Measurements from ENCODE around the gene SERAC1. TPM values are rescaled to one million over a fixed set of nuclear protein-coding genes. Genes with fewer than 3 reads are reported as not detected.
"Not testable (repeated sequence)": the region's sequence is repeated elsewhere in the genome, so short reads cannot be mapped to it uniquely, and the experiment has no call there.

SERAC1 gene
- total RNA-seq, 1 donor from 2014 or later = 8.0 TPM

- DNase-seq (ENCODE audit: low spot score) = no peak
- intact Hi-C loops (cut with micrococcal nuclease) = loop anchor here (5.0 kb wide), 3 partner anchors 184 to 481 kb away; partner anchors contain the start of gene SYNJ2
- H3K36me3 Mint-ChIP-seq (ENCODE audit: low read depth) = peaks cover 18% of the 10 kb centered on the region
- H3K4me3 Mint-ChIP-seq = no peak overlapping the region
- H3K27me3 Mint-ChIP-seq (ENCODE audit: insufficient read depth) = no peaks in the 10 kb centered on the region
- no peaks in the 10 kb centered on the region for H3K9me3 Mint-ChIP-seq
- peaks cover 44% of the 10 kb centered on the region for H3K4me1 Mint-ChIP-seq (ENCODE audit: low read depth)
- H3K27ac Mint-ChIP-seq = no peak overlapping the region
These were observed 2.1 kb downstream of the SERAC1 start for GRCh38 chr6:158165919-158166416.

GRCh38 chr6:158164579-158165170 is 3.4 kb downstream of the SERAC1 start:
- H3K27me3 Mint-ChIP-seq (ENCODE audit: insufficient read depth) = no peaks in the 10 kb centered on the region
- H3K36me3 Mint-ChIP-seq (ENCODE audit: low read depth) = peaks cover 17% of the 10 kb centered on the region
- peaks cover 50% of the 10 kb centered on the region for H3K4me1 Mint-ChIP-seq (ENCODE audit: low read depth)
- no peaks in the 10 kb centered on the region for H3K9me3 Mint-ChIP-seq
- H3K4me3 Mint-ChIP-seq = no peak overlapping the region
- H3K27ac Mint-ChIP-seq = no peak overlapping the region
- no peak for DNase-seq (ENCODE audit: low spot score)
- intact Hi-C loops (cut with micrococcal nuclease) = loop anchor here (5.0 kb wide), 3 partner anchors 182 to 483 kb away; partner anchors contain the start of gene SYNJ2

- Mint-ChIP-seq H3K27ac (no peak overlapping the region), H3K9me3 (no peaks in the 10 kb centered on the region), H3K27me3 (ENCODE audit: insufficient read depth) (no peaks in the 10 kb centered on the region), H3K36me3 (ENCODE audit: low read depth) (peaks cover 25% of the 10 kb centered on the region), H3K4me1 (ENCODE audit: low read depth) (peaks cover 40% of the 10 kb centered on the region), H3K4me3 (no peak overlapping the region)
- intact Hi-C loops (cut with micrococcal nuclease) = no loop called here
- no peak for DNase-seq (ENCODE audit: low spot score)
These were observed 6.4 kb downstream of the SERAC1 start for GRCh38 chr6:158161566-158162254.

- H3K4me1 Mint-ChIP-seq (ENCODE audit: low read depth) = peaks cover 33% of the 10 kb centered on the region
- H3K4me3 Mint-ChIP-seq = no peak overlapping the region
- H3K27me3 Mint-ChIP-seq (ENCODE audit: insufficient read depth) = no peaks in the 10 kb centered on the region
These were observed 7.0 kb downstream of the SERAC1 start for GRCh38 chr6:158160932-158161539.

DNA sequence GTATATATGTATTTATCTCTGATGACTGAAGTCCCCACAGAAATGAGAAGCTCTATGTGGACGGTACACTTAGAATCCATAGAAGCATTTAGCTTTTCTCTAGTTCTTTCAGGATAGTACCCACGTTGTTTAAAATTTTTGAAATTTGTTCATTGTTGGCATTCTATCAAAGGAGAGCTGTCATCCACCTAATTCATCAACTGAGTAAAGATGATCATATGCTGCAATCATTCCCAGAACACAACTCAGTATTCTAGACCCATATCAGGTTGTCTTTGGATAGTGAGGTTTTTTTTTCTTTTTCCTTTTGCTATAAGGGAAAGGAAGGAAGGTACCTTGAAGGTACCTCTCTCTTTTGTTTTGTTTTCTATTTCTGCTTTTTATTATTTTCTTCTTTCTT is 9.3 kb downstream of the SERAC1 start:
- no peaks in the 10 kb centered on the region for H3K9me3 Mint-ChIP-seq
- H3K27me3 Mint-ChIP-seq (ENCODE audit: insufficient read depth) = no peaks in the 10 kb centered on the region
- no peak overlapping the region for H3K4me3 Mint-ChIP-seq
- peaks cover 19% of the 10 kb centered on the region for H3K4me1 Mint-ChIP-seq (ENCODE audit: low read depth)
- no peak overlapping the region for H3K27ac Mint-ChIP-seq
- H3K36me3 Mint-ChIP-seq (ENCODE audit: low read depth) = peaks cover 22% of the 10 kb centered on the region
- intact Hi-C loops (cut with micrococcal nuclease) = no loop called here
- no peak for DNase-seq (ENCODE audit: low spot score)

More at GRCh38 chr6:158160932-158161539, 7.0 kb downstream of the SERAC1 start:
- no peak overlapping the region for H3K27ac Mint-ChIP-seq
- intact Hi-C loops (cut with micrococcal nuclease) = no loop called here
- peaks cover 27% of the 10 kb centered on the region for H3K36me3 Mint-ChIP-seq (ENCODE audit: low read depth)
- H3K9me3 Mint-ChIP-seq = no peaks in the 10 kb centered on the region
- no peak for DNase-seq (ENCODE audit: low spot score)

GRCh38 chr6:158158123-158158522 is 9.9 kb downstream of the SERAC1 start:
- no peak for DNase-seq (ENCODE audit: low spot score)
- Mint-ChIP-seq H3K4me3 (no peak overlapping the region), H3K36me3 (ENCODE audit: low read depth) (peaks cover 22% of the 10 kb centered on the region), H3K27ac (no peak overlapping the region), H3K27me3 (ENCODE audit: insufficient read depth) (no peaks in the 10 kb centered on the region), H3K9me3 (no peaks in the 10 kb centered on the region), H3K4me1 (ENCODE audit: low read depth) (peaks cover 19% of the 10 kb centered on the region)
- intact Hi-C loops (cut with micrococcal nuclease) = no loop called here

GRCh38 chr6:158157064-158157764 is 10.8 kb downstream of the SERAC1 start:
- DNase-seq (ENCODE audit: low spot score) = no peak
- Mint-ChIP-seq H3K9me3 (no peaks in the 10 kb centered on the region), H3K4me1 (ENCODE audit: low read depth) (peaks cover 13% of the 10 kb centered on the region), H3K36me3 (ENCODE audit: low read depth) (peaks cover 18% of the 10 kb centered on the region), H3K27me3 (ENCODE audit: insufficient read depth) (no peaks in the 10 kb centered on the region), H3K27ac (no peak overlapping the region), H3K4me3 (no peak overlapping the region)
- intact Hi-C loops (cut with micrococcal nuclease) = no loop called here

GRCh38 chr6:158154816-158155215 is 13.2 kb downstream of the SERAC1 start:
- H3K4me3 Mint-ChIP-seq = no peak overlapping the region
- H3K9me3 Mint-ChIP-seq = no peaks in the 10 kb centered on the region
- H3K27me3 Mint-ChIP-seq (ENCODE audit: insufficient read depth) = no peaks in the 10 kb centered on the region
- intact Hi-C loops (cut with micrococcal nuclease) = no loop called here
- H3K27ac Mint-ChIP-seq = no peak overlapping the region
- H3K36me3 Mint-ChIP-seq (ENCODE audit: low read depth) = peaks cover 13% of the 10 kb centered on the region
- H3K4me1 Mint-ChIP-seq (ENCODE audit: low read depth) = no peaks in the 10 kb centered on the region
- no peak for DNase-seq (ENCODE audit: low spot score)

GRCh38 chr6:158153576-158153975 is 14.5 kb downstream of the SERAC1 start:
- Mint-ChIP-seq H3K9me3 (no peaks in the 10 kb centered on the region), H3K27me3 (ENCODE audit: insufficient read depth) (no peaks in the 10 kb centered on the region), H3K4me3 (no peak overlapping the region), H3K36me3 (ENCODE audit: low read depth) (peaks cover 19% of the 10 kb centered on the region), H3K27ac (no peak overlapping the region), H3K4me1 (ENCODE audit: low read depth) (no peaks in the 10 kb centered on the region)
- intact Hi-C loops (cut with micrococcal nuclease) = no loop called here
- DNase-seq (ENCODE audit: low spot score) = no peak

DNA sequence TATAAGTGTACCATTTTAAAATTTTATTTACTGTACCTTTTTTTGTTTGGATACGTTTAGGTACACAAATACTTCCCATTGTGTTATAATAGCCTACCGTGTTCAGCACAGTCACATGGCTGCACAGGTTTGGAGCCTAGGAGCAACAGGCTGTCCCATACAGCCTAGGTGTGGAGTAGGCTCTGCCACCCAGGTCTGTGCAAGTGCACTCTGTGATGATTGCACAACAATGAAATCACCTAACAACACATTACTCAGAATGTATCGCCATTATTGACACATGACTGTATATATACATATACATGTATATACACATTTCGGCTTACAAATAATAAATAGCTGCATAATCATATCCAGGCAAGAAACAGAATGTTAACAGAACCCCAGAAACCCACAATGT is 15.4 kb downstream of the SERAC1 start:
- Mint-ChIP-seq H3K9me3 (no peaks in the 10 kb centered on the region), H3K4me3 (no peak overlapping the region), H3K27me3 (ENCODE audit: insufficient read depth) (no peaks in the 10 kb centered on the region), H3K4me1 (ENCODE audit: low read depth) (no peaks in the 10 kb centered on the region), H3K27ac (no peak overlapping the region), H3K36me3 (ENCODE audit: low read depth) (peaks cover 17% of the 10 kb centered on the region)
- no peak for DNase-seq (ENCODE audit: low spot score)
- intact Hi-C loops (cut with micrococcal nuclease) = no loop called here

DNA sequence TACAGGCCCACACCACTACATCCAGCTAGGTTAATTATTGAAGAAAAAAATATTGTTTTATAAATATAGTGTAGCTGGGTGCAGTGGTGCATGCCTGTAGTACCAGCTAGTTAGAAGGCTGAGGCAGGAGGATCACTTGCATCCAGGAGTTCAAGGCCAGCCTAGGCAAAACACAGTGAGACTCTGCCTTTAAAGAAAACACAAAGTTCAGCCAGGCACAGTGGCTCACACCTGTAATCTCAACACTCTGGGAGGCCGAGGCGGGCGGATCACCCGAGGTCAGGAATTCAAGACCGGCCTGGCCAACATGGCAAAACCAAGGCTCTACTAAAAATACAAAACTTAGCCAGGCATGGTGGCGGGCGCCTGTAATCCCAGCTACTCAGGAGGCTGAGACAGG is 16.0 kb downstream of the SERAC1 start:
- intact Hi-C loops (cut with micrococcal nuclease) = not testable (repeated sequence)

DNA sequence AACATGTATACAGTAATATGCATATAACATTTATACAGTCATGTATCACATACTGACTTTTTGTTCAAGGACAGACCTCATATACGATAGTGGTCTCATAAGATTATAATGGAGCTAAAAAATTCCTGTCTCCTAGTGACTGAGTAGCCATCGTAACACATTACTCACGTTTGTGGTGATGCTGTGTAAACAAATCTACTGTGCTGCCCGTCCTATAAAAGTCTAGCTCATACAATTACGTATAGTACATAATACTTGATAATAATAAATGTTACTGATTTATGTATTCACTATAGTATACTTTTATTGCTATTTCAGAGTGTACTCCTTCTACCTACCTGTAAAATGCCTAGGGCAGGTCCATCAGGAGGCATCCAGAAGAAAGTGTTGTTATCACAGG is 17.4 kb downstream of the SERAC1 start:
- intact Hi-C loops (cut with micrococcal nuclease) = no loop called here
- DNase-seq (ENCODE audit: low spot score) = no peak
- no peak overlapping the region for H3K4me3 Mint-ChIP-seq
- peaks cover 12% of the 10 kb centered on the region for H3K36me3 Mint-ChIP-seq (ENCODE audit: low read depth)
- H3K27me3 Mint-ChIP-seq (ENCODE audit: insufficient read depth) = no peaks in the 10 kb centered on the region
- H3K27ac Mint-ChIP-seq = no peak overlapping the region
- H3K9me3 Mint-ChIP-seq = no peaks in the 10 kb centered on the region
- H3K4me1 Mint-ChIP-seq (ENCODE audit: low read depth) = no peaks in the 10 kb centered on the region

More for the DNA sequence above, 16.0 kb downstream of the SERAC1 start:
- H3K27ac Mint-ChIP-seq; DNase-seq (ENCODE audit: low spot score); H3K9me3 Mint-ChIP-seq; H3K4me3 Mint-ChIP-seq; H3K27me3 Mint-ChIP-seq (ENCODE audit: insufficient read depth); H3K4me1 Mint-ChIP-seq (ENCODE audit: low read depth): not testable (repeated sequence)
- peaks cover 12% of the 10 kb centered on the region for H3K36me3 Mint-ChIP-seq (ENCODE audit: low read depth)

- Mint-ChIP-seq H3K36me3 (ENCODE audit: low read depth) (peaks cover 12% of the 10 kb centered on the region), H3K27me3 (ENCODE audit: insufficient read depth) (no peaks in the 10 kb centered on the region), H3K27ac (no peak overlapping the region), H3K4me3 (no peak overlapping the region), H3K4me1 (ENCODE audit: low read depth) (no peaks in the 10 kb centered on the region), H3K9me3 (no peaks in the 10 kb centered on the region)
- DNase-seq (ENCODE audit: low spot score) = no peak
- intact Hi-C loops (cut with micrococcal nuclease) = no loop called here
These were observed 18.4 kb downstream of the SERAC1 start for GRCh38 chr6:158149641-158150040.

Data from activated T-helper 1 cell treated with anti-CD3 and anti-CD28 coated beads, Interleukin-12 subunit alpha, Interleukin-12 subunit beta, Interleukin-2, Interleukin-4 antibody, amounts not matched to agents 30 ng/mL and 10 ng/mL and 1 ng/mL, durations not matched to agents 14 hours and 24 hours and 36 hours (primary cell).